GM21576 (cell line): ENCODE measurements around the gene CHST3.
"Not testable (repeated sequence)": the region's sequence is repeated elsewhere in the genome, so short reads cannot be mapped to it uniquely, and the experiment has no call there.

ENCODE experiments used
- ATAC-seq: cut with Tn5 transposase; IDR thresholded peaks from one replicate; pipeline ENCODE4 v1.9.1; 2021; ENCODE audit warnings: mild to moderate bottlenecking, moderate library complexity; ENCODE audit not compliant: unreplicated experiment

The CHST3 gene

GRCh38 chr10:71964098-71964742, at the start of gene CHST3:
Gene CHST3, plus strand, starts transcription at chr10:71964395. Its CDS starts 41,448 bp downstream, at chr10:72005843.
- no peak for ATAC-seq

- ATAC-seq: no peak
Observed at GRCh38 chr10:71916827-71917226, 47.4 kb upstream of the CHST3 start.

GRCh38 chr10:71918992-71919391, 45.2 kb upstream of the CHST3 start:
- no peak for ATAC-seq

GRCh38 chr10:71919956-71920539, 44.1 kb upstream of the CHST3 start:
- ATAC-seq: not testable (repeated sequence)

GRCh38 chr10:71920540-71921323, 43.5 kb upstream of the CHST3 start:
- no peak for ATAC-seq

GRCh38 chr10:71921324-71922027, 42.7 kb upstream of the CHST3 start:
- no peak for ATAC-seq

- ATAC-seq: no peak
Observed at GRCh38 chr10:71923138-71923692, 41.0 kb upstream of the CHST3 start.

- ATAC-seq: no peak
Observed at GRCh38 chr10:71924771-71925170, 39.4 kb upstream of the CHST3 start.

- no peak for ATAC-seq
Observed at GRCh38 chr10:71927159-71927558, 37.0 kb upstream of the CHST3 start.

GRCh38 chr10:71927776-71928592, 36.2 kb upstream of the CHST3 start:
- ATAC-seq: no peak

GRCh38 chr10:71931295-71931694, 32.9 kb upstream of the CHST3 start:
- ATAC-seq: no peak

- ATAC-seq: no peak
Observed at GRCh38 chr10:71933651-71934050, 30.5 kb upstream of the CHST3 start.

GRCh38 chr10:71938211-71938610, 26.0 kb upstream of the CHST3 start:
- ATAC-seq: no peak

GRCh38 chr10:71939304-71939703, 24.9 kb upstream of the CHST3 start:
- ATAC-seq: no peak

GRCh38 chr10:71939861-71940474, 24.2 kb upstream of the CHST3 start:
- ATAC-seq: no peak

- no peak for ATAC-seq
Observed at GRCh38 chr10:71940752-71941151, 23.4 kb upstream of the CHST3 start.

GRCh38 chr10:71941318-71941717, 22.9 kb upstream of the CHST3 start:
- no peak for ATAC-seq

- ATAC-seq: no peak
Observed at GRCh38 chr10:71945819-71946474, 18.2 kb upstream of the CHST3 start.

- no peak for ATAC-seq
Observed at GRCh38 chr10:71946700-71947099, 17.5 kb upstream of the CHST3 start.
